Neural progenitor cell (in vitro differentiated cells): ENCODE results near the gene ELOVL6. TPM values are rescaled to one million over a fixed set of nuclear protein-coding genes. Genes with fewer than 3 reads are reported as not detected.

Source experiments
- DNase-seq: peaks from one replicate; pipeline ENCODE4 v3.0.0-alpha.2; 2016; ENCODE audit warnings: low spot score
- H2AFZ ChIP-seq: fragments of 200-600 bp; sonication (generic); replicated peaks from 2 replicates; pipeline ENCODE4 v1.6.1; 2016; ENCODE audit warnings: antibody characterized with exemption
- H3F3A ChIP-seq: fragments of 200-600 bp; sonication (generic); 2 replicates; pipeline ENCODE4 v1.6.1; 2016; ENCODE audit warnings: antibody characterized with exemption, low read depth
- H3K27ac ChIP-seq: fragments of 200-600 bp; sonication (generic); 2 replicates; pipeline ENCODE4 v1.5.1; 2016; ENCODE audit warnings: mild to moderate bottlenecking
- H3K27me3 ChIP-seq: fragments of 200-600 bp; sonication (generic); 2 replicates; pipeline ENCODE4 v1.6.1; 2016; ENCODE audit warnings: mild to moderate bottlenecking, moderate library complexity
- H3K36me3 ChIP-seq: fragments of 200-600 bp; sonication (generic); 2 replicates; pipeline ENCODE4 v1.5.1; 2016
- H3K4me1 ChIP-seq: fragments of 200-600 bp; sonication (generic); 2 replicates; pipeline ENCODE4 v1.6.1; 2016; ENCODE audit warnings: mixed run types
- H3K4me2 ChIP-seq: fragments of 200-600 bp; sonication (generic); 2 replicates; pipeline ENCODE4 v1.6.1; 2016
- H3K4me3 ChIP-seq: fragments of 200-600 bp; sonication (generic); 2 replicates; pipeline ENCODE4 v1.5.1; 2016
- H3K79me2 ChIP-seq: fragments of 200-600 bp; sonication (generic); 2 replicates; pipeline ENCODE4 v1.6.1; 2016; ENCODE audit warnings: low read depth
- H3K9ac ChIP-seq: fragments of 200-600 bp; sonication (generic); 2 replicates; pipeline ENCODE4 v1.6.1; 2016
- H3K9me3 ChIP-seq: fragments of 200-600 bp; sonication (generic); 2 replicates; pipeline ENCODE4 v1.5.1; 2016; ENCODE audit warnings: low read depth
- H4K20me1 ChIP-seq: fragments of 200-600 bp; sonication (generic); 2 replicates; pipeline ENCODE4 v1.6.1; 2016; ENCODE audit warnings: low read depth
- H3K27ac Mint-ChIP-seq: 3 replicates; pipeline ENCODE4 v1.8.0; 2021; ENCODE audit warnings: mixed read lengths
- H3K27me3 Mint-ChIP-seq: 2 replicates; pipeline ENCODE4 v1.8.0; 2022; ENCODE audit warnings: low read depth, mild to moderate bottlenecking, inconsistent platforms, moderate library complexity, mixed read lengths; ENCODE audit not compliant: insufficient read depth
- H3K36me3 Mint-ChIP-seq: 3 replicates; pipeline ENCODE4 v1.8.0; 2021; ENCODE audit warnings: mixed read lengths
- H3K4me1 Mint-ChIP-seq: 3 replicates; pipeline ENCODE4 v1.8.0; 2021; ENCODE audit warnings: mixed read lengths
- H3K4me3 Mint-ChIP-seq: 3 replicates; pipeline ENCODE4 v1.8.0; 2021; ENCODE audit warnings: mild to moderate bottlenecking, moderate library complexity, mixed read lengths
- H3K9me3 Mint-ChIP-seq: 3 replicates; pipeline ENCODE4 v1.8.0; 2020; ENCODE audit warnings: mixed read lengths
- EZH2 ChIP-seq: fragments of 200-600 bp; sonication (generic); IDR thresholded peaks from 2 replicates; pipeline ENCODE4 v1.6.1; 2017; ENCODE audit warnings: antibody characterized with exemption, mild to moderate bottlenecking, moderate library complexity
- EZH2phosphoT487 ChIP-seq: fragments of 200-600 bp; sonication (generic); IDR thresholded peaks from 2 replicates; pipeline ENCODE4 v1.6.1; 2017; ENCODE audit warnings: antibody characterized with exemption
- total RNA-seq: library from RNA; depleted of rRNA; stranded (reverse); fragments of >200 nt; gene quantifications from 2 replicates; pipeline ENCODE4 v1.2.3, GENCODE V29; 2015; ENCODE audit warnings: low replicate concordance
- TF ChIP-seq, protein P1 (sequence below): fragments of 200-600 bp; sonication (generic); IDR thresholded peaks from 2 replicates; pipeline ENCODE4 v1.5.1; 2017; ENCODE audit warnings: antibody characterized with exemption, mild to moderate bottlenecking

ELOVL6 gene
- total RNA-seq, 1 donor from 2014 or later = 54.4 TPM

DNA sequence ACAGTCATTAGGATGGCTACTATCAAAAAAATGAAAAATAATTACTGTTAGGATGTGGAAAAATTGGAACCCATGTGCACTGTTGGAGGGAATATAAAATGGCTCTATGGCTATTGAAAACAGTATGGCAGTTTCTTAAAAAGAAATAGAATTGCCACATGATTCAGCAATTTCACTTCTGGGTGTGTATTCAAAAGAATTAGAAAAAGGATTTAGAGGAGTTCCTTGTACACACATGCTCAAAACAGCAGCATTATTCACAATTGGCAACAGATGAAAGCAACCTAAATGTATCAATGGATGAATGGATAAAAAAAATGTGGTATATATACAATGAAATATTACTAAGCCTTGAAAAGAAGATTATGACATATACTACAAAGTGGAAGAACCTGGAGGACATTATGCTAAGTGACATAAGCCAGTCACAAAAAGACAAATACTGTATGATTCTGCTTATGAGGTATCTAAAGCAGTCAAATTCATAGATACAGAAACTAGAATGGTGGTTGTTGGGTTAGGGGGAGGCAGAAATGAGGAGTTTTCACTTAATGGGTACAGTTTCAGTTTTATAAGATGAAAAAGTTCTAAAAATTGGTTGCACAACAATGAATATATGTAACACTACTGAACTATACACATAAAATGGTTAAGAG, 123.2 kb downstream of the ELOVL6 start:
- peaks cover 2% of the 10 kb centered on the region for H3K27me3 Mint-ChIP-seq
- no peak overlapping the region for H2AFZ ChIP-seq

DNA sequence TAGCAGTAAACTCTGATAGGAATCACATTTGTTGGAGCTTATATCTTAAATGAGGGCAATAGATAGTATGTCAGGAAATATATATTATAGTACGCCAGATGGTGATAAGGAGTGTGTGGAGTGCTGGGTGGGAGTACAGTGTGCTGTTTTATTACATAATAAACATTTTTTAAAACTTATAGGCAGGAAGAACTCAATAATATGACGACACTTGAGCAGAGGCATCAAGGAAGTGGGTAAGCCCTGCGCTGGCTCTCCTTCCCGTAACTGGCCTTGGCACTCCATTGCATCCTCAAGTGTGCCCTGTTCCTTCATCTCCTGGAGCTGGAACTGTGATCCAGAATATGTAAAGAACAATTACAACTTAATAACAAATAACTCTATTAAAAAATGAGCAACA, 123.8 kb downstream of the ELOVL6 start:
- Histone ChIP-seq H2AFZ (no peak overlapping the region), H3K4me2 (no peak overlapping the region), H3K4me1 (peaks cover 10% of the 10 kb centered on the region), H3K9me3 (peaks cover 4% of the 10 kb centered on the region), H3K36me3 (no peaks in the 10 kb centered on the region), H3K27me3 (no peaks in the 10 kb centered on the region), H3F3A (no peaks in the 10 kb centered on the region), H3K79me2 (peaks cover 3% of the 10 kb centered on the region), H3K9ac (no peak overlapping the region), H3K4me3 (no peak overlapping the region), H4K20me1 (peaks cover 4% of the 10 kb centered on the region), H3K27ac (no peak overlapping the region)
- Mint-ChIP-seq H3K9me3 (peaks cover 15% of the 10 kb centered on the region), H3K27ac (no peak overlapping the region), H3K4me1 (peaks cover 7% of the 10 kb centered on the region), H3K36me3 (peaks cover 34% of the 10 kb centered on the region), H3K4me3 (no peak overlapping the region), H3K27me3 (peaks cover 2% of the 10 kb centered on the region)
- no peak for TF ChIP-seq EZH2phosphoT487
- TF ChIP-seq, protein P1, sequence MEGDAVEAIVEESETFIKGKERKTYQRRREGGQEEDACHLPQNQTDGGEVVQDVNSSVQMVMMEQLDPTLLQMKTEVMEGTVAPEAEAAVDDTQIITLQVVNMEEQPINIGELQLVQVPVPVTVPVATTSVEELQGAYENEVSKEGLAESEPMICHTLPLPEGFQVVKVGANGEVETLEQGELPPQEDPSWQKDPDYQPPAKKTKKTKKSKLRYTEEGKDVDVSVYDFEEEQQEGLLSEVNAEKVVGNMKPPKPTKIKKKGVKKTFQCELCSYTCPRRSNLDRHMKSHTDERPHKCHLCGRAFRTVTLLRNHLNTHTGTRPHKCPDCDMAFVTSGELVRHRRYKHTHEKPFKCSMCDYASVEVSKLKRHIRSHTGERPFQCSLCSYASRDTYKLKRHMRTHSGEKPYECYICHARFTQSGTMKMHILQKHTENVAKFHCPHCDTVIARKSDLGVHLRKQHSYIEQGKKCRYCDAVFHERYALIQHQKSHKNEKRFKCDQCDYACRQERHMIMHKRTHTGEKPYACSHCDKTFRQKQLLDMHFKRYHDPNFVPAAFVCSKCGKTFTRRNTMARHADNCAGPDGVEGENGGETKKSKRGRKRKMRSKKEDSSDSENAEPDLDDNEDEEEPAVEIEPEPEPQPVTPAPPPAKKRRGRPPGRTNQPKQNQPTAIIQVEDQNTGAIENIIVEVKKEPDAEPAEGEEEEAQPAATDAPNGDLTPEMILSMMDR = no peak
- TF ChIP-seq EZH2 = no peak
- DNase-seq = no peak

More for the DNA sequence above, 123.2 kb downstream of the ELOVL6 start:
- H3K4me2 ChIP-seq = no peak overlapping the region
- peaks cover 6% of the 10 kb centered on the region for H3K79me2 ChIP-seq
- Mint-ChIP-seq H3K4me3 (no peak overlapping the region), H3K4me1 (peaks cover 7% of the 10 kb centered on the region), H3K36me3 (peaks cover 31% of the 10 kb centered on the region), H3K27ac (no peak overlapping the region), H3K9me3 (peaks cover 15% of the 10 kb centered on the region)
- no peak overlapping the region for H3K9ac ChIP-seq
- no peaks in the 10 kb centered on the region for H3F3A ChIP-seq
- no peak overlapping the region for H3K27ac ChIP-seq
- H3K4me1 ChIP-seq = peaks cover 10% of the 10 kb centered on the region
- H3K9me3 ChIP-seq = peaks cover 4% of the 10 kb centered on the region
- no peaks in the 10 kb centered on the region for H3K36me3 ChIP-seq
- no peaks in the 10 kb centered on the region for H4K20me1 ChIP-seq
- no peak for DNase-seq
- H3K27me3 ChIP-seq = no peaks in the 10 kb centered on the region
- no peak for TF ChIP-seq EZH2
- TF ChIP-seq, protein P1 = no peak
- TF ChIP-seq EZH2phosphoT487 = no peak
- no peak overlapping the region for H3K4me3 ChIP-seq

DNA sequence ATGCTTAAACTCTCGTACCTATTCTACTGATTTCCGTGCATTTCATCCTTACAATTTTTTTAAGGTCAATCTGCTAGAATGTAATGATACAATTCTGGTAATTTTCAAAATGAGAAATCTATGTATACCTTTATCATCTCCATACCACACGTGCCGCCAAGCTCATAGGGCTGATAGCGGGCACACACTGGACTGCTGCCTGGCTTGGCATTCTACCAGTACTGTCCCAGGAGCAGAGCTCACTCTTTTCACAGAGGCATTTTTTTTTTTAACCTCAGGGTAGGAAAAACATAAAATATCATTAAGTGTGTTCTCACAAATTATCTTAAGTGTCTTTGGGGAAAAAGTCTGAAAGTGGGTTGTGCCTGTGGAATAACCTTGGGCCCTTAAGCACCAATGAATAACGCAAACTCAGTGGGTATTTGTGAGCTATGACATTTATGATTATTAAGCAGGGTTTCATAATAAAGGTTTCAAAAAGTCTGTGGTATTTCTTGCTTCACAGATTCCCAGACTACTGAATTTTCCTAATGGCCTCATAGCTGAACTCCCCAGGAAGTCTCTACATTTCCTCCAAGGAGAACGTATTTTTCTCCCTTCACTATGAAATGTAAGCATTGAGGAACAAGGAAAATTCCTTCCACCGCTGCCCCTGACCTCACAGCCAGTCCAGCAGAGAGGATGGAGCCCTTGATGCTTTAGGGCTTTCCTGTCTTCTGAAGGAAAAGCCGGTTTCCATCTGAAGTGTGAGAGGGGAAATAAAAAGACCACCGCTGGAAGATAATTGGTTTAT, 125.2 kb downstream of the ELOVL6 start:
- Mint-ChIP-seq H3K27me3 (peaks cover 2% of the 10 kb centered on the region), H3K4me3 (no peak overlapping the region), H3K4me1 (peaks cover 7% of the 10 kb centered on the region), H3K9me3 (peaks cover 9% of the 10 kb centered on the region), H3K36me3 (peaks cover 29% of the 10 kb centered on the region), H3K27ac (no peak overlapping the region)
- Histone ChIP-seq H3F3A (no peaks in the 10 kb centered on the region), H3K9me3 (peaks cover 4% of the 10 kb centered on the region), H3K4me2 (no peak overlapping the region), H4K20me1 (peaks cover 4% of the 10 kb centered on the region), H3K36me3 (no peaks in the 10 kb centered on the region), H2AFZ (no peak overlapping the region), H3K9ac (no peak overlapping the region), H3K4me3 (no peak overlapping the region), H3K79me2 (peaks cover 3% of the 10 kb centered on the region), H3K4me1 (peaks cover 10% of the 10 kb centered on the region), H3K27me3 (no peaks in the 10 kb centered on the region), H3K27ac (no peak overlapping the region)
- TF ChIP-seq, protein P1 = no peak
- TF ChIP-seq EZH2phosphoT487 (no peak), EZH2 (no peak)
- no peak for DNase-seq
